ENCODE data around the gene DIP2C.

The DIP2C gene

GRCh38 chr10:623477-624311 is 65.8 kb downstream of the DIP2C start:
- no peak for DNase-seq

GRCh38 chr10:623014-623413 is 66.5 kb downstream of the DIP2C start:
- no peak for DNase-seq

- no peak for DNase-seq
These were observed 67.3 kb downstream of the DIP2C start for GRCh38 chr10:621981-622740.

- no peak for DNase-seq
These were observed 68.0 kb downstream of the DIP2C start for GRCh38 chr10:621513-621912.

GRCh38 chr10:620971-621370 is 68.5 kb downstream of the DIP2C start:
- DNase-seq, result no peak

- no peak for DNase-seq
These were observed 69.1 kb downstream of the DIP2C start for GRCh38 chr10:620417-620816.

GRCh38 chr10:619710-620109 is 69.8 kb downstream of the DIP2C start:
- DNase-seq, result no peak

- no peak for DNase-seq
These were observed 71.1 kb downstream of the DIP2C start for GRCh38 chr10:618229-618989.

GRCh38 chr10:617471-617870 is 72.0 kb downstream of the DIP2C start:
- no peak for DNase-seq

GRCh38 chr10:615583-616152 is 73.8 kb downstream of the DIP2C start:
- no peak for DNase-seq

- DNase-seq, result no peak
These were observed 74.5 kb downstream of the DIP2C start for GRCh38 chr10:614790-615582.

- no peak for DNase-seq
These were observed 75.2 kb downstream of the DIP2C start for GRCh38 chr10:614139-614711.

- no peak for DNase-seq
These were observed 76.0 kb downstream of the DIP2C start for GRCh38 chr10:613271-614138.

GRCh38 chr10:612696-613095 is 76.8 kb downstream of the DIP2C start:
- DNase-seq, result no peak

GRCh38 chr10:610642-611305 is 78.7 kb downstream of the DIP2C start:
- peak; percentile 55 for DNase-seq

- no peak for DNase-seq
These were observed 79.5 kb downstream of the DIP2C start for GRCh38 chr10:609868-610545.

GRCh38 chr10:609262-609658 is 80.2 kb downstream of the DIP2C start:
- no peak for DNase-seq

- no peak for DNase-seq
These were observed 80.9 kb downstream of the DIP2C start for GRCh38 chr10:608331-609261.

Measured in activated CD8-positive, alpha-beta memory T cell treated with anti-CD3 and anti-CD28 coated beads, Interleukin-2, amount 50 U/mL, for 48 hours (primary cell).